HG02870 (cell line): ENCODE measurements around the gene DAAM2.

ENCODE experiments used
- ATAC-seq: cut with Tn5 transposase; IDR thresholded peaks from one replicate; pipeline ENCODE4 v1.9.1; 2021; ENCODE audit warnings: mild to moderate bottlenecking, moderate library complexity; ENCODE audit not compliant: unreplicated experiment

DAAM2 gene

GRCh38 chr6:39843305-39844020 lies 51.3 kb downstream of the DAAM2 start:
- ATAC-seq = no peak

GRCh38 chr6:39844866-39845265 lies 52.7 kb downstream of the DAAM2 start:
- no peak for ATAC-seq

GRCh38 chr6:39847221-39847620 lies 55.0 kb downstream of the DAAM2 start:
- no peak for ATAC-seq

- ATAC-seq = no peak
Observed at GRCh38 chr6:39848171-39848570, 56.0 kb downstream of the DAAM2 start.

GRCh38 chr6:39849228-39849627 lies 57.1 kb downstream of the DAAM2 start:
- ATAC-seq = no peak

DNA sequence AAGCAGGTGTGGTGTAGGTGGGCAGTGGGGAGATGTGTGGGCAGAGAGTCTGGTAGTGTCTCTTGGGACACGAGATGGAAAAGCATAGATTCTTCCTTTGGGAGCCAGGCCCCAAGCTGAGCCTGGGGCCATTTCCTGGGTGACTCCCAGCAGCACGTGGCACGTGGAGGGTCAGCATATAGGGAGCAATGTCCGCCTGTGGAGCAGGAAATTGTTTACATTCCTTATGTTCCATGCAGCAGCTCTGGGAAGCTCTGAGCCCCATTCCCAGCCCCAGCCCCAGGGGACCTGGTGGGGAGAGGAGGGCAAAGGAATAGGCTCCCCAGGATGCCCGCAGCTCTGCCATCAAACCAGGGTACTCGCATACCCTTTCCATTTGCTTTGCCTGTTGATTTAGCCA lies 57.6 kb downstream of the DAAM2 start:
- ATAC-seq = no peak

GRCh38 chr6:39850736-39851297 lies 58.6 kb downstream of the DAAM2 start:
- no peak for ATAC-seq

- no peak for ATAC-seq
Observed at GRCh38 chr6:39851331-39851730, 59.2 kb downstream of the DAAM2 start.

- ATAC-seq = no peak
Observed at GRCh38 chr6:39852324-39852723, 60.1 kb downstream of the DAAM2 start.

DNA sequence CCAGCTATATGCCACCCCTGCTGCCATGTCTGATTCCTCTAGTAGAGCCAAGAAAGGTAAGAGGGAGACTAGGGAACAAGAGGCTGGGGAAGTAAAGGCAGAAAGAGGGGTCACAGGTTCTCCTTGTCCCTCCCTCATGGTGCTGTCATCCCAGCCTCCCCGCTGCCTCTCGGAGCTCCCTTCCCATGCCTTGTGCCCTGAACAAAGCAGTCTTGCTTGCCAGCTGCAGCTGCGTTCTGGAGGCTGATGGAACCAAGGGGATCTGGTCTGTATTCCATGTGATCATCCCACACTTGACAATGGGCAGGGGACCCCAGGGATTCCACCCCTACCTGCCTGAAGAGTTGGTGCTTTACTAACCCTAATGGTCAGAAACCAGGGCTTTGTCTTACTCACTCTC lies 61.4 kb downstream of the DAAM2 start:
- no peak for ATAC-seq

DNA sequence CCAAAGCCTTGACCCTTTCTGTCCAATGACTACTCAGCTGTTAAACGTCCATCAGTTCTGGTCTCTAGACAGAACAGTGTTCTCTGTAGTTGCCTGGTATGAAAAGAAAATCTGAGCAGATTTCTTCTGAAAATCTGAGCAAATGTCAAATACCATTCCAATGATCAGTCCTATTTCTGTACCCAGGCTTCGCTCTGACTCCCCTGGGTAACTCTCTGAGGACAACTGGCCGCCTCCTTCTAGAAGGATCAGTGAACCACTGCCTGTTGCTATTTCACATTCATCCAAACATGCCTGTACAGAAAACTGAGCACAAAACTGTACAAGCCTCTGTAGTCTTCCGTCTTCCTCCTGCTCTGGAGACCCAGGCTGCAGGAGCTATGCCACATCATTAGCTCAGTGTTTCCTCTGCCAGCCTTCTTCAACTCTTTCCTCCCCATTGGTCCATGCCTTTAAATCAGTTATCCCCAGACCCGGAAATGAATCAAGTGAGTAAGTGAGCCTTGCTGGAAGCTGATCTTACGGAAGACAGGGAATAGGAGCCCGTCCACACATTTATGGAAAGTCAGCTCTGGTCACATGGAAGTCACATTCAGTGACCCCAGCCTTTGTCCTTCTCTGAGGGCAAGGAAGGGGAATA lies 63.3 kb downstream of the DAAM2 start:
- ATAC-seq = no peak

- no peak for ATAC-seq
Observed at GRCh38 chr6:39859025-39859424, 66.8 kb downstream of the DAAM2 start.

- no peak for ATAC-seq
Observed at GRCh38 chr6:39861663-39862062, 69.5 kb downstream of the DAAM2 start.

DNA sequence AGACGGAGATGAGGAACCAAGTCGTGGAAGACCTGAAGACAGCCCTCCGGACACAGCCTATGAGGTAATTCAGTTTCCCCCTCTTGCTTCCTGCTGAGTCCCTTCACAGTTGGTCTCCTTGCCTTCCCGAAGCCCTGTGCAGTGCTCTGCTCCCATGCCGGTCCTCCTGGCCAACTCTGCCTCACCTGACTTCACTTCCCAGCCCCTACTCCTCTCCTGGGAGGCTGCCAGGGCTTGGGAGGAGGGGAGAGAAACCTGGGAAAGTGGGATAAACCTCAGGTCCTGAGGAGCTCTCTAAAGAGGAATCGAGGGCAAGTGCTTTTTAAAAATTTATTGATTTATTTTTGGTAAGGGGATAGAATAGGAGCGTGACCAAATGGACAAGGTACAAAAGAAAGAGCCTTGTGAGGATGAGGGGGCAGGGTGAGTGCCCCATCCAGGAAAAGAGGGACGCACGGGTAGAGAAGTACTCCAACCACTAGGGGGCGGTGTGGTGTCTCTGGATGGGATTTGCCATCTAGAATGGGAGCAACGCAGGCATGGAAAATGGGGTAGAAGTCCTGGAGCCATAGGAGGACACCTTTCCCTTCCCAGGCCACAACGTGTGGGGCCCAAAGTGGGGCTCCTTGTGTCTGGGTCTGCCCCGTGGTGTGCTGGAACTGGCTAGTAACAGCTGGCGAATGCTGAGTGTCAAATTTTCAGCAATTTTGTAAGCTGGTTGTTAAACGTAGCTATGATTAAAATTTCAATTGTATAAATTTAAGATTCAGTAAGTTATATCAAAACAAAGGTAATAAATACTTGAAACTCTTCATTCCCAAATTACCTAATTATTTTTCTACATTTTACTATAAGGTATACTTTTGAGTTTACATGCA lies 73.1 kb downstream of the DAAM2 start:
- ATAC-seq = no peak

DNA sequence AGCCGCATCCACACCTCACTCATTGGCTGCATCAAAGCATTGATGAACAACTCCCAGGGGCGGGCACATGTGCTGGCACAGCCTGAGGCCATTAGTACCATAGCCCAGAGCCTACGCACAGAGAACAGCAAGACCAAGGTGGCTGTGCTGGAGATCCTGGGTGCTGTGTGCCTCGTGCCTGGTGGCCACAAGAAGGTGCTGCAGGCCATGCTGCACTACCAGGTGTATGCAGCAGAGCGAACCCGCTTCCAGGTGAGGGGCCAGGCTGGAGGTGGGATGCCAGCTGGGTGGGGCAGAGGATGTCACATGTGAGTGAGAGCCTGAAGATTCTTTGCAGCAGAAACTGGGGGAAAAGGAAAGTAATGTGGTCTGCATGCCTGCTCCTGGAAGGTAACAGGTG lies 75.4 kb downstream of the DAAM2 start:
- ATAC-seq = no peak

DNA sequence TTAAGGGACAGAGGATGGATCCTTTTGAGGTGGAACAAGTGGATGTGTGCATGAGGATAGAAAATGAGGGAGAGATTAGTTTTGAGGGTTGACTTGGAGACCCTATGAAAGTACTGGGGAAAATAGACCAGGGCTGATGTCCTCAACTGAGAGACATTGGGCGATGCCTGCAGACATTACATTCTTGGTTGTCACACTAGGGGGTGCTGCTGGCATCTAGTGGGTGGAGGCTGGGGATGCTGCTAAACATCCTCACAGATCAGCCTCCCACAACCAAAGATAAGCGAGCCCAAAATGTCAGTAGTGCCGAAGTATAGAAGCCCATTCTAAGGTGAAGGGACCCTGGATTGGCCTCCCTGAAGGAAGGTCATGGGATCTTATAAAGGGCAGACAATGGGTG lies 78.8 kb downstream of the DAAM2 start:
- ATAC-seq = no peak

- no peak for ATAC-seq
Observed at GRCh38 chr6:39873439-39873838, 81.3 kb downstream of the DAAM2 start.

DNA sequence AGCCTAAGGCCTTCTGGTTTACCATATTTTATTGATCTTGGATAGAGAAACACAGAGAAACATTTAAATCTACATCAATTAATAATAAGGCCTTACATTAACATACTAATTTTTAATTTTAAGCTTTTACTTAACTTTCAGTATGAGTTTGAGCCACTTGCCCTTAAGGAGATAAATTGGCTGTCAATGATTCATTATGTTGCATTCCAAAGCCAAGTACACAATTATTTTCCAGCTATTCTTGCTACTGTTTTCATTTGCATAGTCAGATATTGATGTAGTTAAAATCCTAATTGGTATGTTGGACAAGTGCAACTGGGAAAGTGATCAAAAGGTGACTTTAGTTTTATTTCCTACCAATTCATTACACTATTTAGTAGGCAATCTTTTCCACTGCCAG lies 83.9 kb downstream of the DAAM2 start:
- no peak for ATAC-seq

DNA sequence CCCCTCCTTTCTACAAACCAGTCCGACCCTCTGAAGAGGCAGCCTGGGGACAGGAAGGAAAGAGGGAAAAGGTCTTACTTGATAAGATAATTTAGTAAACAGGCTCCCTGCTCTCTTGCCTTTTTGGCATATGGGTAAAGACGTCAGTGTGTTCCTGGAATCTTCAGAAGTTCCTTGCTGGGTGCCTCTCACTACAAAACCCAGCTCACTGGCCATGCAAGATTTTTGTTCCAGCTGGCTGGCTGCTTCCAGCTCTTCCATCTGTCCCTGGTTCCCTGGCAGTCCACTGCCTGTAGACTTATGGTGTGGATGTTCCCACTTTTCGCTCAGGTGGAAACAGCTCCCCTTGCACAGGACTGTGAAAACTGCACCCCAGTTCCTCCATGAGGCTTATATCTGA lies 84.7 kb downstream of the DAAM2 start:
- ATAC-seq = no peak

- ATAC-seq = no peak
Observed at GRCh38 chr6:39879535-39879934, 87.4 kb downstream of the DAAM2 start.

- no peak for ATAC-seq
Observed at GRCh38 chr6:39880594-39880993, 88.4 kb downstream of the DAAM2 start.
